HG02798 (cell line): ENCODE measurements around the gene TMOD4.

ENCODE experiments used
- ATAC-seq: cut with Tn5 transposase; IDR thresholded peaks from one replicate; pipeline ENCODE4 v1.9.1; 2021; ENCODE audit warnings: mild to moderate bottlenecking; ENCODE audit not compliant: unreplicated experiment, poor library complexity

The TMOD4 gene

DNA sequence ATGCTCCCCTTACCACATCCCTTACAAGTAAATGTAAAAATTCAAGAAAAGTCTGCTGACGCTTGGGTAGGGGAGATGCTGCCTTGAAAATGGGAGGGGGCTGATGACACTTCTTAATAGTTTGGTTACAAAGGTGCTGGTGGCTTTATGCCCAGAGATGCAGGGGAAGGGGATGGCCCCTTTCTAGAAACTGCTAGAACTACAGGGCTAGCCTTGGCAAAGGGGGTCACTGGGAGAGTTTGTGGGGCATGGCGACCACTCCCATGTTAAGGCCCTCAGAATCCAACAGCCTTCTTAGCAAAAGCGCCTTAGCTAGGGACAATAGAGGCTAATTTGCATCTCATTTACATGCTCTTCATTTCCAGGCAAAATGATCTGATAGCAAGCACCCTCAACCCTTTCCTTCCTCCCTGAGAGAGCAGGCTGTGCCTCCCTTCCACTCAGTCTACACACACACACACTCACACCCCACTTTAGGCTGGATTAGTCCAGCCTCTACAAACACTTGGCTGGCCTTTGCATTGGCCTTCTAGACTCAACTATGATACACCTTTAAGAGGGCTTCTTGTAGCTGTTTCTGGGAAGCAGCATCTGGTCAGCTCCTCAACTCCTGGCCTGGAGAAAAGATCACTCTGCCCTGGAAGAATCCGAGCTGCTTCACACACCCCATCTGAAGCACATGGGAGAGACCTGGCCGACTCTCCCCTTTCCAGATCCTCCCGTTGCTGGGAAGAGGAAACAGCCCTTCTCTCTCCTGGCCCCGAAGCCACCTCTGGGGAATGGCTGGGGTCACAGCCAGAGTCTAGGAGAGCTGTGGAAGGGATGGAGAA, 31.1 kb downstream of the TMOD4 start:
- ATAC-seq, result no peak

DNA sequence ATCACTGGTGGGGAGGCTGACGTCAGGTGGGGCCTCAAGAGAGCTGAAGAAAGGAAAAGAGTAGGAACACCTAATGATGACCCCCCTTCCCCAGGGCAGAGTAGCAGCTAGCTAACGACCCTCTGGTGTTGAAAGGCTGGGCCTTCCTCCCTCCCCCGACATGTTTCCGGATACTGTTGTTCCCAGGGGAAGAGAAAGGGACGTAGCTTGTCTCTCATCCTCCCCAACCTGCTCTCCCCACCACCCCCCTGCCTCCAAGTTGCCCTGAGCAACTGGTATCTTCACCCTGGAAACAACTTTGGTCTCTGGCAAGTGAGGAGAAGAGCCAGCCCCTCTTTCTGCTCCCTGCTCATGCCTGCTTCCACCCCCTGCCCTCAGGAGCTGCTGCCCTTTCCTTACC, 31.8 kb downstream of the TMOD4 start:
- ATAC-seq, result no peak

DNA sequence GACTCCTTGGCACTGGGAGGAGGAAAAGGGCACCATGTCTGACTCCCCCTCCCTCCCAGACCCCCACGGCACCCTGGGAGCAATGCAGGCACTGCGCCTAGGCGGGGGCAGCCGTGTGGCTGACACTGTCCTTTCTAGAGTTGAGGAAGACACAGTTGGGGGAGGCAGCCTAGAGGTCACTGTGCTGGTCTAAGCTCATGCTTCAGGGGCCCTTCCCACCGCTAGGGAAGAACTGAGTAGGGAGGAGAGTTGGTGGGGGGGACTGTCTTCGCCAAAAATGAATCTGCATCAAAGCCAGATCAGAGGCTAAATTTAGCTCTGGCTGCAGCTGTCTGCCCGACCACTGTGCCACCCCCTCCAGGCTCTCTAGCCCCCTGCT, 32.7 kb downstream of the TMOD4 start:
- ATAC-seq, result no peak

DNA sequence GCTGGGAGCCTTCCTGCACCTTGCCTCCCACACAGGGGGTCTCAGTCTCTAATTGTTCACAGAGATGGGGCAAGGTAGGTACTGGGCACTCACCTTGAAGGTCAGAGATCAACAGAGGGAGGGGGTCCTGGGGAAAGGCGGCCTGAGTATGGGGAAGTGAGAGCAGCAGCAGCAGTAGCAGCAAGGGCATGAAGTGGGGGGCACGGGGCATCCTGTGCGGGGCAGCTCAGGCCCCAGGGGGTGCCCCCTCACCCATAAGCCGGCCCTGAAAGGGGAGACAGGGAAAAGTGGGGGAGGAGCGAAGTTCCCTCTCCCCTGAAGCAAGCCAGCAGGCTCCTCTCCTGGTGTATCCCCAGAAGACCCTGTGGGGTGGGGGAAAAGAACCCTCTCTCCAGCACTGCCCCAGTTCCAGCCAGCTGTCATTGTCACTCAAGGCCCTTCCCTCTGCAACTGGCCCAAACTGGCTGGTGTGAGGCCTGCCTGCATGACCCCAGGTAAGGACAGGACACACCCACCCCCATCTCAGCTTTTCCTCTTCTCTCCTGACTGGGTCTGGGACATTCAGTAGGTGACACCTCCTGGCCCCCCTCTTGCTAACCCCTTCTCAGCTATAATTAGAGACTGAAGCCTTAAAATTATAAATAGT, 33.2 kb downstream of the TMOD4 start:
- ATAC-seq, result no peak

DNA sequence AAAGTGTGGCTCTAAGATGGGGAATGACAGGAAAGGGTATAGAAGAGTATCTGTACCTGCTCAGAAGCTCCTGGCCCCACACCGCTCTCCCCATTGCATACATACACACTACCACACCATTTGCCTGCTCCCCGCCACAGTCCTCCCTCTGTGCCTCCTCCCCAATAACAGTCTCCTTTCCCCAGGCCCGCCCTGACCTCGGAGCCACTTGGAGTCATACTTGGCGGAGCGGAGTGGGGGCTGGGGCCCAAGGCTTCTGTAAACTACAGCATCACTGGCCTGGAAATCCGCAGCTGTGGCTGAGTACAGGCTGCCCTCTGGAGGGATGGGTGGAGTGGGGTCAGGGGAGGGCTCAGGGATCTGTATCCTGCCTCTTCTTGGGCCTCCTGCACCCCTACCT, 38.0 kb downstream of the TMOD4 start:
- ATAC-seq, result no peak

DNA sequence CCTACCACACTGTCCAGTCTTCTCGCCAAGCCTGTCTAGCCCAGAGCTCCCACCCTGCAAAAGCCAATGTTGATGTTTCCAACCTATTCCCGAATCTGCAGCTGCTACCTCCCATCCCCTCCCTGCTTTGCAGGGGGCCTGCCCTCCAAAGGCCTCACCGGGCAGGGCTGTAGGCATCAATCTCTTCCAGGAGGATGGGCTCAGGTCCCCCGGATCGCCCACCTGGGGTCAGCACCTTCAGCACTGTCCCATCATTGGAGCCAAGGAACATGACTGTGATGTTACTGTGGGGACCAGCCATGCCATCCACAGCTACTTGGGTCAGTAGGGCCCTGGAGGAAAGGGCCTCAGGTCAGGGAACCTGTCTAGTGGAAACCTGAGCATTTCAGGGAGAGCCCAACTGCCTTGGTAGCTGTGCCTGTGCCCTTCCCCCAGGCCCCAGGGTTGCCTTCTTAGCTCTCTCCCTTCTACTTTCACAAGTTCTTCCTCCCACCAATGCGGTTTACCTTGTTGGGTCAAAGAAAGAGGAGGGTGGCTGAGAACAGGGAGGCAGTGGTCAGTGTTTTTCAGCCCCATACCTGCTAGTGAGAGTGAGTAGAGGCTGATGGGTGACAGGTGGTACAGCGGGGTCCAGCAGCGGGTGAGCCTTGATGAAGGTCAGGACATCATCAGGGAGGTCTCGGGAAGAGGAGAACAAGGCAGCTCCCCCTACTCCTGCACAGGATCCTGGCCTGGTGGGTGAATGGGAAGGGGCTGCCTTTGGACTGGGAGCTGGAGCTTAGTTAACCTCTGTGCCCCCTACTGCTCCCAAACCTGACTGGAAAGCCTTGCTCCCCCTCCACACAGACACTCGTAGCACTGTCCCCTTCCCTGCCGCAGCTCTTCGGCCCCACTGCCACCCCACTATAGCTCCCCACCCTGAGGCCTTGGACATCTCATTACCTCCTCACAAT, 40.1 kb downstream of the TMOD4 start:
- no peak for ATAC-seq

DNA sequence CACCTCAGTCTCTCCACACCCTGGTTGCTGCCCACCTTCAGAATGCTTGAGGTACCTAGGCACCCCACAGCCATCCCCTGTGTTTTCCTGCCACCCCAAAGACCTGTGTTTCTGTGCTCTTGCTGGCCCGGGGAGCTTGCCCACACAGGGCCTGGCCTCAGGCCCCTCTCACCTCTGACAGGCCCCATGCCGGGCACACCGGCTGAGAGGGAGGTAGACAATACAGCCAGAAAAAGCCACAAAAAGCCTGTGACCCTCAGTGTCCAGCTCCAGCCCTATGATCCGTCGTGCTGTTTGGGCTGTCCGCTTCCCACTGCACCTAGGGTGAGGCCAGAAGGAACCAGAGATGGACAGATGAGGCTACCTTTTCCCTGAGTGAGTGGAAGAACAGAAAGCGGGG, 40.8 kb downstream of the TMOD4 start:
- no peak for ATAC-seq

DNA sequence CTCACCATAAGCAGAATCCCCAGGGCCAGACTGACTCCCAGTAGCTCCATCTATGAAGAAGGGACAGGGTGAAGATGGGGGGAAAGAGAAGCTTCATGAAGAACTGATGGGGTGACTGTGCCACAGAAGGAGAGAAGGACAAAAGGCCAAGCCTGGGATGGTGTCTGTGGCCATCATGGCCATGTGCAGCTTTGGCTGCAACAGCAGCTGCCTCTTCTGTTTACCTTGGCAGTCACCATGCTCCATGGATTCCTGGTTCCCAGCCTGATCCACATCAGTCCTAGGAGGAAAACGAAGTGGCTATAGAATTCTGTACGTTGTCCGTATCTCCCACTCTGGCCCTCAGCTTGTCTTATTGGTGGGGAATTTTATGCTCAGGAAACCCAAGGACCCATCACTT, 41.4 kb downstream of the TMOD4 start:
- ATAC-seq, result no peak

DNA sequence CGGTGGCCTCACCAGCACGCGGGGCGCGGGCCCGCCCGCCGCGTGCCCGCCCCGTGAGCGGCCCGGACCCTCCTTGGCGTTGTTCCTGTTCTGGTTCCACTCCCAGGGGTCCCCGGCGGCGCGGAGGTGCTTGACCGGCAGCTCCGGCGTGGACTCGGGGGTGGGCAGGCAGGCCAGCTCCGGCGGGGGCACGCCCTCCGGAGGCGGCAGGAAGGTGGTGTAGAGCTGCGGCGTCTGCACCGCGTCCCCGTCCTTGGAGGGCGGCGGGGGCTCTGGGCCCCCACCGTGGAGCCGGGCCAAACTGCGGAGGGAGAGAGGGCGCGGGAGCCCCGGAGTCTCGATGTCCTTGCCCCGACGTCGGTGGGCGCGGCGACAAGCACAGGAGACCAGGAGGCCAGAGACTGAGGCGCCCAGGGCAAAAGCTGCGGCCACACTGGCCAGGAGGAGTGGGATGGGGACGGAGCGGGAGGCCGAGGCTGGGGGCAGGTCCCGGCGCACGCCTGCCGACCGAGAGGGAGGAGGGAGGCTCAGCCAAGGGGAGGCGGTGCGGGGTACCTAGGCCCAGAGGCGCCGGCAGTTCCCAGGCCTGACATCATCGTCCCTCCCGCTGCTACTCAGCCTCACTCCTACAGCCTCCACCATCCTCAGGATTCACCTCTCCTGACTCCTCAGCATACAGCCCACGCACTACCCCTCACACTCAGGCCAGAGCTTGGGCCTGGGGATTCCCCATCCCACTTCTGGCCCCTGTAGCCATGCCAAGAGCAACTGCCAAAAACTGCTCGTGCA, 42.6 kb downstream of the TMOD4 start:
- ATAC-seq, result no peak

DNA sequence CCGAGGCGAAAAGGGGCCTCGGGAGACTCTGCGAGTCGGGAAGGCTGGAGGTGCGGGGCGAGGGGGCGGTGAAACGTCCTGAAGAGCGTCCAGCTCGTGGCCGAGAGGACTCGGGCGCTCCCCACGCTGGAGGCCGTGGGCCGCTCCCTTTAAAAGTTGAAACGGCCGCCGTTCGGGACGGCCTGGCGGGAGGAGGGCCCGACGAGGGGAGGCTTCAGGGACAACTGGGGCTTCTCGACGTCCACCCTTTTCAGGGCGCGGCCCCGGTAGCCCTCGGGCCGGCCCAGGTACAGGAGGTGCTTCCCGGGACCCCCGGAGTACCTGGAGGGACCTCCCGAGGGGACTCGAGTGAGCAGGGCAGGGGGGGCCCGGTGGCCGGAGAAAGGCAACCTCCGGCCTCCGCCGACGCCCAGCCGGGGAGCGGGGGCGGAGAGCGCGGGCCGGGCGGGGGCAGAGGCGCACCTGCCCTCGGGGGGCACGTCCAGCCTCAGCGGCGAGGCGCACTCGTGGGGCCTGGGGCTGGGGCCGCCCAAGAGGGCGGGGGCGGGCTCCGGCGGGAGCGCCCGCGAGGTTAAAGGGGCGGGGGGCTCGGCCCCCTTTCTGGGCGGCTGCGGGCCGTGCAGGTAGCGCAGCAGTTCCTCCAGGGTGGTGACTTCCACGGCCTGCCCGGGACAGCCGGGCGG, 43.3 kb downstream of the TMOD4 start:
- ATAC-seq, result no peak

DNA sequence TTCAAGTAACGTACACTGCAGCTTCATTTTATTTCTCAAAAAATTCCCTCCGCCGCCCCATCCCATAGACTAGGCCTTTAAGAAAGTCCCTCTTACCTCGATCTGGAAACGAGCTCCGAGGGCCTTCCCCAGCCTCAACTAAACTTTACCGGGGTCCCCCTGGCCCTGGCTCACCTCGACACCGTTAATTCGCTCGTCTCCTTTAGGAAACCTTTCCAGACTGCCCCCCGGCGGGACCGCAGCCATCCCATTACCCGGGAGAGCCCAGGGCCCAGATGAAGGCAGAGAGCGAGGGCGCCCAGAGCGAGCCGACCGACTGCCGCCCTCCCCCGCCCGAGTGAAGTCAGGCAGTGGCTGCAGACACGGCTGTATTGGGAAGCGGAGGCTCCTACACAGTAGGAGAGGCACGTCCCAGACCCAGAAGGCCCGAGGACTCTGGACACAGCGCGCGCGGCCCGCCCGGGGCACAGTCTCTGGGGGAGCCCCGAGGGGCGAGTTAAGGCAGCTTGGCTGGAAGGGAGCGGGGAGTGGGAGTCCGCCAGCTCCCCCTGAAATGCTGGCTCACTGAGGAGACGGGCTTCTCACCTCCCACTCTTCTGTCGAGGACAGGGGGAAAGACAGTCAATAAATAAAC, 44.0 kb downstream of the TMOD4 start:
- no peak for ATAC-seq

DNA sequence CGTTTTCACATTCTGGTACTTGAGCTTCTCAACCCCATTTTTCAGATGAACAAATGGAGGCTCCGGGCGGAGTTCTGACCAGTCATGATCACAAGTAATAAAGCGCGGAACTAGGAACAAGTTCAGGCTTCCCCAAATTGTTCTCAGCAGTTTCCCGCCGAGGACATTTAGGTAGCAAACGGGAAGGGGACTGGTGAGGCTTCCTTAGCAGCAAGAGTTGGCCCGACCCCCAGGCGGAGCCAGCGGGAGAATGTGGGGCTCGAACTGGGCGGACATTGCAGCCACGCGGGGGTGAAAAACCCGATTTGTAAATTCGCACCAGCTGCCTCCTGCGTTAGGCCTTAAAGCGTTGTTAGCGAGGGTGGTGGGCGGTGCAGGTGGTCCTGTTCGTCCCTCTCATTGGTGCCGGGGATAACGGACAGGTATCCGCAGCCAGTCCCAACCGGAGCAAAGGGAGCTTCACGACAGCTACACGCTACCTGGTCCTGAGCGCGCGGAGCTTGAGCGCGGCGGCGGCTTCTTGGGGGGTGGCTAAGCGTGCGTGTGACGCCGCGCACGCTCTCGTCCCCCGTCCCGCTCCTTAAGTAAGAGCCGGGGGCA, 44.7 kb downstream of the TMOD4 start:
- no peak for ATAC-seq

DNA sequence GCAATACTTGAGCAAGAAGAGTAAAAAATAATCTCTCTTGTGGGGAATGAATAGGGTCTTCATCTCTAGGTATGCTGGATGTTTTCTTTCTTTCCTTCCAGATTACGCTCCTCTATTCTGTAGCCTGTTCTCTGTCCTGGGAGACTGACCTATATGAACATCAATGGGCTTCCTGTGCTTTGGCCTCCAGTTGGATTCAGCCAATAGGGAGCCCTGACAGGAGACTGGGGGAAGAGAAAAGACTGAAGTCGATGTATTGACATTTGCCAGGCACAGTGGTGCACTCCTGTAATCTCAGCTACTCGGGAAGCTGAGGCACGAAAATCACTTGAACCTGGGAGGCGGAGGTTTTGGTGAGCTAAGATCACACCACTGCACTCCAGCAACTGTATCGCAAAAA, 47.0 kb downstream of the TMOD4 start:
- ATAC-seq, result no peak

DNA sequence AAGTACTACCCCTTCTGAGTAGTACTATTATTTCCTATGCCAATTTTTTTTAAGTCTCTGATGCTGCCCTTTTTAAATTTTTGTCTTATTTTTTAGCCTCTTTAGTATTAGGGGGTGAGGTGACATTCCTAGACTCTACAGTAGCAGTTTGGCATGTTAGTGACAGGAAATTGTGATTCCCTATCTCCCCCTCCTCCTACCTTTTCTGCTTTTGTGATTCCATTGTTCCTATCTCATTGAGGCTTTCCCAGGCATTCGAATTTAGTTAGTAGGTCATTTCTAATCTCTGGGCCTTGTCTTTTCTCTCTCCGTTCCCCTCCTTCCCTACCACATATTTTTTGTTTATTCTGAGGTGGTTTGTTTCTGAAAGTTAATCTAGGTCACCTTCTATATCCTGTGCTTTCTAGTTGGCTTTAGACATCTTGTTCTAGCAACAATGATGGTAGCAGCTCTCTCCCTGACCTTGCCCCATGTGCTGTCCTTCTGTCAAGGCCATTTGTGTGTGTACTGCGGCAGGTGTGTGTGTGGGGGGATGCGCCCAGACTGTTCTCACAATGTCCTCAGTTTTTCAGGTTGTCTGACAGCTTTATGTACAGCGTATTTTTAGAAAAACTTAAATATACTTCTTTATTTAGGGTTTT, 50.9 kb downstream of the TMOD4 start:
- no peak for ATAC-seq
